Measurements from ENCODE around the gene SP140.
"Not testable (repeated sequence)": the region's sequence is repeated elsewhere in the genome, so short reads cannot be mapped to it uniquely, and the experiment has no call there.

The SP140 gene

GRCh38 chr2:230322561-230323384 is 97.2 kb downstream of the SP140 start:
- Mint-ChIP-seq H3K4me1 (ENCODE audit: low read depth) (peaks cover 74% of the 10 kb centered on the region), H3K27me3 (no peaks in the 10 kb centered on the region), H3K4me3 (no peak overlapping the region), H3K9me3 (ENCODE audit: low read depth) (no peaks in the 10 kb centered on the region), H3K27ac (peak overlapping the region; percentile 58), H3K36me3 (peaks cover 5% of the 10 kb centered on the region)

DNA sequence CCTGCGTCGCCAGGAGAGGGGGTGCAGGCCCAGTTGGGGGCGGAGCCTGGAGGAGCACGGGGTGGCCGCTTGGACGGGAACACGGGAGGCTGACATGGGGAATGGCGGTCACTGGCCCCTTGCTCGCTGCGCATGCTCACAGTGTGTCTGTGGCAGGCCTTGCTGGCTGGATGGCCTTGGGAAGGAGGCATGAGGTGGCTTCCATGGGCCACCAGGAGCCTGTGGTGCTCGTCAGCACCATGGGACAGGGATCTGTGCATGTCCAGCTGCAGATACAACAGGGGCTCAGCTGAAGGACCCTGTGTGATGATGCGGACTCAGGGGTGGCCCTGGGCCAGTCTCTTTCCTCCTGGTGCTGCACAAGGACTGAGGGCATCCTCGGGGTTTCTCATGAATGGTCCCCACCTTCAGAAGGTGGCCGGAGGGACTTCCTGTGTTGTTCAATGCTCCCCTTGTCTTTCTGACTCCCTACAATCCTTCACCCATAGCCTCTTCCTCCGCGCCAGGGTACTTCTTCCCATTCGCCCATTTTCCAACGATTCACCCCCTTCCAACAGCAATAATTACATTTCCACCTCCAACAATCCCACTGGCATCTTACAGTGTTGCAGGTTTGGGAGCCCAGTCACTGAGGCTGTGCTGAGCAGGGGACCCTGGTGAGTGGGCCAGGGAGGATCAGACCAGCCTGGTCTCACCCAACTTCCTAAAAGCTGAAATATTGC is 98.0 kb downstream of the SP140 start:
- Mint-ChIP-seq H3K27me3 (no peaks in the 10 kb centered on the region), H3K4me3 (no peak overlapping the region), H3K9me3 (ENCODE audit: low read depth) (no peaks in the 10 kb centered on the region), H3K27ac (no peak overlapping the region), H3K4me1 (ENCODE audit: low read depth) (peaks cover 71% of the 10 kb centered on the region), H3K36me3 (peaks cover 5% of the 10 kb centered on the region)

- H3K27me3 Mint-ChIP-seq: no peaks in the 10 kb centered on the region
- no peaks in the 10 kb centered on the region for H3K9me3 Mint-ChIP-seq (ENCODE audit: low read depth)
- peaks cover 71% of the 10 kb centered on the region for H3K4me1 Mint-ChIP-seq (ENCODE audit: low read depth)
- no peak overlapping the region for H3K27ac Mint-ChIP-seq
- H3K4me3 Mint-ChIP-seq: no peak overlapping the region
- H3K36me3 Mint-ChIP-seq: peaks cover 9% of the 10 kb centered on the region
Observed at GRCh38 chr2:230324503-230324902, 99.0 kb downstream of the SP140 start.

GRCh38 chr2:230325316-230326243 is 100.0 kb downstream of the SP140 start:
- H3K4me1 Mint-ChIP-seq (ENCODE audit: low read depth): peaks cover 73% of the 10 kb centered on the region
- H3K27ac Mint-ChIP-seq: peak overlapping the region; percentile 84
- no peaks in the 10 kb centered on the region for H3K27me3 Mint-ChIP-seq
- H3K4me3 Mint-ChIP-seq: peak overlapping the region; percentile 94
- peaks cover 18% of the 10 kb centered on the region for H3K36me3 Mint-ChIP-seq
- H3K9me3 Mint-ChIP-seq (ENCODE audit: low read depth): no peaks in the 10 kb centered on the region

- peak within 1 kb of the TSS; percentile 99 for H3K27ac Mint-ChIP-seq
- H3K36me3 Mint-ChIP-seq: peaks cover 21% of the 10 kb centered on the region
- H3K4me1 Mint-ChIP-seq (ENCODE audit: low read depth): peaks cover 72% of the 10 kb centered on the region
- no peaks in the 10 kb centered on the region for H3K9me3 Mint-ChIP-seq (ENCODE audit: low read depth)
- no peaks in the 10 kb centered on the region for H3K27me3 Mint-ChIP-seq
- H3K4me3 Mint-ChIP-seq: peak within 1 kb of the TSS; percentile 94
Observed at GRCh38 chr2:230326453-230327417, 101.2 kb downstream of the SP140 start, which contains the start of gene SP140L. Gene SP140L, plus strand, starts transcription at chr2:230327193. Its CDS starts 77 bp downstream, at chr2:230327270.

DNA sequence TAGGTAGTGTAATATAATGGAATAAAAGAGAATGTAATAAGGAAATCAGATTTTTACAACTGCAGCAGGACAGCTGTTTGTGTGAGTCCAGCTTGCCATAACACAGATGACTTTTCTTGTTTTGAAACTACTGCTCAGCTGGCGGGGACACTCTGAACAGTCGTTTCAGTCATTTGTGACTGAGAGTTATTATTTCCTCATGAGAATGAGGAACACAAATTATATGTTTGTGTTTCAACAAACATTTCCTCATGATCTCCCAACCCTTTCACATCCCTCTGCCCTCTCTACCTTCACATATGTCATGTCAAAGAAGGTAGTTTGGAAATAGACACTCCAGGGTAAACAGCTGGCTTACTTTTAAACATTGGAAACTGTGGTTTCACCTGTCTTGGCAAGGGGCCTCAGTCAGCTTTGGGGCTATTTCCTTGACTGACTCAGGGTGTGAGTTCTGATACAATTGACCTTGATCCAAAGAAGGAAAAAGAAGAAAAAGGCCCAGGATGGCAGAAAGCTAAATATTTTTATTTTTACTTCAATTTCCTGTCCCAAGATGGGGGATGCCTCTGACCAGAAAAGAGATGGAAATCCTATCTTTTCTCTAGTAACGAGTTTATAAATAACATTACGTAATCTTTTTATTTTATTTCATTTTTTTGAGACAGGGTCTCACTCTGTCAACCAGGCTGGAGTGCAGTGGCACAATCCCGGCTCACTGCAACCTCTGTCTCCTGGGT is 102.0 kb downstream of the SP140 start:
- Mint-ChIP-seq H3K27ac (peak overlapping the region; percentile 99), H3K4me3 (peak overlapping the region; percentile 94), H3K36me3 (peaks cover 26% of the 10 kb centered on the region), H3K9me3 (ENCODE audit: low read depth) (no peaks in the 10 kb centered on the region), H3K4me1 (ENCODE audit: low read depth) (peaks cover 74% of the 10 kb centered on the region), H3K27me3 (no peaks in the 10 kb centered on the region)

GRCh38 chr2:230328155-230328458 is 102.6 kb downstream of the SP140 start:
- Mint-ChIP-seq H3K36me3 (peaks cover 29% of the 10 kb centered on the region), H3K4me3 (peak overlapping the region; percentile 94), H3K4me1 (ENCODE audit: low read depth) (peaks cover 76% of the 10 kb centered on the region), H3K9me3 (ENCODE audit: low read depth) (no peaks in the 10 kb centered on the region), H3K27me3 (no peaks in the 10 kb centered on the region), H3K27ac (peak overlapping the region; percentile 84)

DNA sequence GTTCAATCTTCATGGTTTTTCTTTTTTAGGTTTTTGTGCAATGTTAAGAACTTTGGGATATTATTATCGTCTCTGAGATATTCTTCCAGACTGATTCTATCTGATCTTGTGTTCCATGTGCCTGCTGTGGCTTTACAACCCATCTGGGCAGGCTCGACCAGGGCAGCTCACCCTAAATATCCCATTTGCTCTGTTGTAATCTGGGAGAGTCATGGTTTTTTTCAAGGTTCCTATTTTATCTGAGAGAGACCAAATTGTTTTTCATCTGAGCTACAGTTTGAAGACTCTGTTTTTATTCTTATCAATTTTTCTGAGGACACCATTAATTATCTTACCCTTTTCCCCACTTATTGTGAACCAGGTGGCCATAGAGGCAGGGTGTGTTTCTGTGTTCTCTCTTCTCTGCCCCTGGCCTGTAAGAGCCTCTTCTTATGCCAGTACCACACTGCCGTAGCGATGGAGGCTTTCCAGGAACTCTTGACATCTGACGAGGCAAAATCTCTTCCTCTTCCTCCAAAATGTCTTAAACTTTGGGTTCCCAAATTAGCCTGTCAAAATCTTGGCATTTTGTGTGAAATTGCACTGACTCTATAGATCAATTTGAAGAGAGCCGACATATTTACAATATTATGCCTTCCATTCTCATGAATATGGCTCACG is 104.5 kb downstream of the SP140 start:
- H3K4me3 Mint-ChIP-seq: peak overlapping the region; percentile 94
- H3K4me1 Mint-ChIP-seq (ENCODE audit: low read depth): peaks cover 87% of the 10 kb centered on the region
- peaks cover 5% of the 10 kb centered on the region for H3K9me3 Mint-ChIP-seq (ENCODE audit: low read depth)
- peak overlapping the region; percentile 84 for H3K27ac Mint-ChIP-seq
- no peaks in the 10 kb centered on the region for H3K27me3 Mint-ChIP-seq
- peaks cover 38% of the 10 kb centered on the region for H3K36me3 Mint-ChIP-seq

- Mint-ChIP-seq H3K27ac (peak overlapping the region; percentile 84), H3K36me3 (peaks cover 45% of the 10 kb centered on the region), H3K4me1 (ENCODE audit: low read depth) (peaks cover 87% of the 10 kb centered on the region), H3K27me3 (no peaks in the 10 kb centered on the region), H3K9me3 (ENCODE audit: low read depth) (peaks cover 5% of the 10 kb centered on the region), H3K4me3 (peak overlapping the region; percentile 94)
Observed at GRCh38 chr2:230330725-230331124, 105.2 kb downstream of the SP140 start.

DNA sequence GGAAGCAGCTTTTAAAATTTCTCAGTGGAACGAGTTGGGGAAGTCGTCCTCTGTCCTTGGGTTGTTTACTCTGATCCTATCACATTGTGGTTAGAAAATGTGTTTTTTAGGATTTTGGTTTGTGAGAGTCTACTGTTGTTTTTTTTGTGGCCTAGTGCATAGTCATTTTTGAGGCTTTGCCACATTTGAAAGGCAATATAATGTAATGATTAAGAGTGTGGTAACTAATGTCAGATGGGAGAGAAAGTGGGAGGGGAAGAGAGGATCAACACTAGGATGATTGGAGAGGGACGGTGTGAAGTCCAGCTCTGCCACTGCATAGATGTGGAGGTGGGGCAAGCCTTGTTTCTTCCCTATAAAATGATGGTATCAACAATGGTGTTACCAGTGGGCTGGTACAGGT is 109.9 kb downstream of the SP140 start:
- Mint-ChIP-seq H3K27ac (peak overlapping the region; percentile 91), H3K9me3 (ENCODE audit: low read depth) (peaks cover 5% of the 10 kb centered on the region), H3K36me3 (peaks cover 42% of the 10 kb centered on the region), H3K4me3 (peak overlapping the region; percentile 64), H3K27me3 (no peaks in the 10 kb centered on the region), H3K4me1 (ENCODE audit: low read depth) (peaks cover 68% of the 10 kb centered on the region)

- Mint-ChIP-seq H3K27ac (peak overlapping the region; percentile 91), H3K4me1 (ENCODE audit: low read depth) (peaks cover 63% of the 10 kb centered on the region), H3K4me3 (peak overlapping the region; percentile 64), H3K36me3 (peaks cover 39% of the 10 kb centered on the region), H3K27me3 (no peaks in the 10 kb centered on the region), H3K9me3 (ENCODE audit: low read depth) (peaks cover 5% of the 10 kb centered on the region)
Observed at GRCh38 chr2:230335864-230336506, 110.4 kb downstream of the SP140 start.

- peaks cover 15% of the 10 kb centered on the region for H3K9me3 Mint-ChIP-seq (ENCODE audit: low read depth)
- H3K4me1 Mint-ChIP-seq (ENCODE audit: low read depth): peaks cover 44% of the 10 kb centered on the region
- not testable (repeated sequence) for H3K4me3 Mint-ChIP-seq, H3K27ac Mint-ChIP-seq, H3K27me3 Mint-ChIP-seq
- peaks cover 44% of the 10 kb centered on the region for H3K36me3 Mint-ChIP-seq
Observed at GRCh38 chr2:230341936-230342528, 116.5 kb downstream of the SP140 start.

Data from activated naive CD8-positive, alpha-beta T cell (primary cell).